ENCODE measurements around the gene MRPL53. TPM values are rescaled to one million over a fixed set of nuclear protein-coding genes. Genes with fewer than 3 reads are reported as not detected.

The MRPL53 gene
- total and polyA plus RNA-seq, 2 of the 13 experiments (the other 11 are each of a cell fraction or from before 2014, with no cell fraction given) = 34.3 to 51.9 TPM

DNA sequence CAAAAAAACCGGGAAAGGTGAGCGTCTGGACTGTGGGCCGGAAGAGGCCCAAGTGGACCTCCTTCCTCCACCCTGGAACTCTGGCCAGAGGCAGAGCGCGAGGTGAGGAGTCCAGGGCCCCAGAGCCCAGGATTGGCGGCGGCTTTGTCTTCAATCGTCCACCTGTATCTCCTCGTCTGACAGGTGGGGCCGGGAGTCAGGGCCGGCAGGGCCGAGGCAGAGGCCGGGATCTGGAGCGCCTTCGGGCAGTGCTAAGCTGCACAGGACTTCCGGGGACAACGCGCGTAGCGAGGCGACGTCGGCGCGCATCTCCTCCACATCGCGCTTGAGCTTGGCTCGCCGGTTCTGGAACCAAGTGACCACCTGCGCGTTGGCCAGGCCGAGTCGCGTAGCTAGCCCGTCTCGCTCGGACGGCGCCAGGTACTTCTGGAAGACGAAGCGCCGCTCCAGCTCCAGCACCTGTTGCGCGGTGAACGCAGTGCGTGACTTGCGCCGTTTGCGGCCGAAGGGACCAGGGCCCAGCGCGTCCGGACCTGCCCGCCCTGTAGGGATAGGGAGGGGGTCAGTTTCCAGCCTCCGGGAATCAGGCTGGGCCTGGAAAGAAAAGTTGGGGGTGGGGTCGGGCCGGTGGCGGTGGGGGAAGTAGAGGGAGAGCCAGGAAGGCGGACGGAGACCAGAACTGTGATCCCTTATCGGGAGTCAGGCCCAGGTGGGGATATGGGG is 25.5 kb upstream of the MRPL53 start (continued):
- TF ChIP-seq, protein P1, sequence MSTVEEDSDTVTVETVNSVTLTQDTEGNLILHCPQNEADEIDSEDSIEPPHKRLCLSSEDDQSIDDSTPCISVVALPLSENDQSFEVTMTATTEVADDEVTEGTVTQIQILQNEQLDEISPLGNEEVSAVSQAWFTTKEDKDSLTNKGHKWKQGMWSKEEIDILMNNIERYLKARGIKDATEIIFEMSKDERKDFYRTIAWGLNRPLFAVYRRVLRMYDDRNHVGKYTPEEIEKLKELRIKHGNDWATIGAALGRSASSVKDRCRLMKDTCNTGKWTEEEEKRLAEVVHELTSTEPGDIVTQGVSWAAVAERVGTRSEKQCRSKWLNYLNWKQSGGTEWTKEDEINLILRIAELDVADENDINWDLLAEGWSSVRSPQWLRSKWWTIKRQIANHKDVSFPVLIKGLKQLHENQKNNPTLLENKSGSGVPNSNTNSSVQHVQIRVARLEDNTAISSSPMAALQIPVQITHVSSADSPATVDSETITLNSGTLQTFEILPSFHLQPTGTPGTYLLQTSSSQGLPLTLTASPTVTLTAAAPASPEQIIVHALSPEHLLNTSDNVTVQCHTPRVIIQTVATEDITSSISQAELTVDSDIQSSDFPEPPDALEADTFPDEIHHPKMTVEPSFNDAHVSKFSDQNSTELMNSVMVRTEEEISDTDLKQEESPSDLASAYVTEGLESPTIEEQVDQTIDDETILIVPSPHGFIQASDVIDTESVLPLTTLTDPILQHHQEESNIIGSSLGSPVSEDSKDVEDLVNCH (CRISPR knock-in tag; IDR thresholded peaks at IDR 0.05) = no peak
- TF ChIP-seq, protein P2, sequence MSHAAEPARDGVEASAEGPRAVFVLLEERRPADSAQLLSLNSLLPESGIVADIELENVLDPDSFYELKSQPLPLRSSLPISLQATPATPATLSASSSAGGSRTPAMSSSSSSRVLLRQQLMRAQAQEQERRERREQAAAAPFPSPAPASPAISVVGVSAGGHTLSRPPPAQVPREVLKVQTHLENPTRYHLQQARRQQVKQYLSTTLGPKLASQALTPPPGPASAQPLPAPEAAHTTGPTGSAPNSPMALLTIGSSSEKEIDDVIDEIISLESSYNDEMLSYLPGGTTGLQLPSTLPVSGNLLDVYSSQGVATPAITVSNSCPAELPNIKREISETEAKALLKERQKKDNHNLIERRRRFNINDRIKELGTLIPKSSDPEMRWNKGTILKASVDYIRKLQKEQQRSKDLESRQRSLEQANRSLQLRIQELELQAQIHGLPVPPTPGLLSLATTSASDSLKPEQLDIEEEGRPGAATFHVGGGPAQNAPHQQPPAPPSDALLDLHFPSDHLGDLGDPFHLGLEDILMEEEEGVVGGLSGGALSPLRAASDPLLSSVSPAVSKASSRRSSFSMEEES (CRISPR knock-in tag; IDR thresholded peaks at IDR 0.05) = no peak
- no peak for TF ChIP-seq REL (CRISPR knock-in tag; conservative IDR thresholded peaks at IDR 0.05)
- TF ChIP-seq, protein P3, sequence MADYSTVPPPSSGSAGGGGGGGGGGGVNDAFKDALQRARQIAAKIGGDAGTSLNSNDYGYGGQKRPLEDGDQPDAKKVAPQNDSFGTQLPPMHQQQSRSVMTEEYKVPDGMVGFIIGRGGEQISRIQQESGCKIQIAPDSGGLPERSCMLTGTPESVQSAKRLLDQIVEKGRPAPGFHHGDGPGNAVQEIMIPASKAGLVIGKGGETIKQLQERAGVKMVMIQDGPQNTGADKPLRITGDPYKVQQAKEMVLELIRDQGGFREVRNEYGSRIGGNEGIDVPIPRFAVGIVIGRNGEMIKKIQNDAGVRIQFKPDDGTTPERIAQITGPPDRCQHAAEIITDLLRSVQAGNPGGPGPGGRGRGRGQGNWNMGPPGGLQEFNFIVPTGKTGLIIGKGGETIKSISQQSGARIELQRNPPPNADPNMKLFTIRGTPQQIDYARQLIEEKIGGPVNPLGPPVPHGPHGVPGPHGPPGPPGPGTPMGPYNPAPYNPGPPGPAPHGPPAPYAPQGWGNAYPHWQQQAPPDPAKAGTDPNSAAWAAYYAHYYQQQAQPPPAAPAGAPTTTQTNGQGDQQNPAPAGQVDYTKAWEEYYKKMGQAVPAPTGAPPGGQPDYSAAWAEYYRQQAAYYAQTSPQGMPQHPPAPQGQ (CRISPR knock-in tag; IDR thresholded peaks at IDR 0.05; ENCODE audit: borderline replicate concordance) = no peak
- TF ChIP-seq ZNF773 (CRISPR knock-in tag; IDR thresholded peaks at IDR 0.05; ENCODE audit: borderline replicate concordance) = no peak; the same call in 1 of the 2 replicates
- TF ChIP-seq ATF7-NPFF (CRISPR knock-in tag; IDR thresholded peaks at IDR 0.05; ENCODE audit: low read depth) = no peak
- TF ChIP-seq, protein P4, sequence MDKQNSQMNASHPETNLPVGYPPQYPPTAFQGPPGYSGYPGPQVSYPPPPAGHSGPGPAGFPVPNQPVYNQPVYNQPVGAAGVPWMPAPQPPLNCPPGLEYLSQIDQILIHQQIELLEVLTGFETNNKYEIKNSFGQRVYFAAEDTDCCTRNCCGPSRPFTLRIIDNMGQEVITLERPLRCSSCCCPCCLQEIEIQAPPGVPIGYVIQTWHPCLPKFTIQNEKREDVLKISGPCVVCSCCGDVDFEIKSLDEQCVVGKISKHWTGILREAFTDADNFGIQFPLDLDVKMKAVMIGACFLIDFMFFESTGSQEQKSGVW (CRISPR knock-in tag; IDR thresholded peaks at IDR 0.05; ENCODE audit: borderline replicate concordance) = no peak
- peak; percentile 25; the same call in 1 of the 2 replicates for TF ChIP-seq ZNF589 (CRISPR knock-in tag; conservative IDR thresholded peaks at IDR 0.05)
- TF ChIP-seq, protein P5, sequence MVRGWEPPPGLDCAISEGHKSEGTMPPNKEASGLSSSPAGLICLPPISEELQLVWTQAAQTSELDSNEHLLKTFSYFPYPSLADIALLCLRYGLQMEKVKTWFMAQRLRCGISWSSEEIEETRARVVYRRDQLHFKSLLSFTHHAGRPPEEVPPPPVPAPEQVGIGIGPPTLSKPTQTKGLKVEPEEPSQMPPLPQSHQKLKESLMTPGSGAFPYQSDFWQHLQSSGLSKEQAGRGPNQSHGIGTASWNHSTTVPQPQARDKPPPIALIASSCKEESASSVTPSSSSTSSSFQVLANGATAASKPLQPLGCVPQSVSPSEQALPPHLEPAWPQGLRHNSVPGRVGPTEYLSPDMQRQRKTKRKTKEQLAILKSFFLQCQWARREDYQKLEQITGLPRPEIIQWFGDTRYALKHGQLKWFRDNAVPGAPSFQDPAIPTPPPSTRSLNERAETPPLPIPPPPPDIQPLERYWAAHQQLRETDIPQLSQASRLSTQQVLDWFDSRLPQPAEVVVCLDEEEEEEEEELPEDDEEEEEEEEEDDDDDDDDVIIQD (CRISPR knock-in tag; IDR thresholded peaks at IDR 0.05; ENCODE audit: low read depth) = no peak
- no peak for TF ChIP-seq POLR2AphosphoS5 (IDR thresholded peaks at IDR 0.05; ENCODE audit: low read depth, low read length)
- TF ChIP-seq WIZ (CRISPR knock-in tag; IDR thresholded peaks at IDR 0.05) = 0 out of 2 replicates have a peak, but pooled peaks have one; percentile 26
- TF ChIP-seq, protein P6, sequence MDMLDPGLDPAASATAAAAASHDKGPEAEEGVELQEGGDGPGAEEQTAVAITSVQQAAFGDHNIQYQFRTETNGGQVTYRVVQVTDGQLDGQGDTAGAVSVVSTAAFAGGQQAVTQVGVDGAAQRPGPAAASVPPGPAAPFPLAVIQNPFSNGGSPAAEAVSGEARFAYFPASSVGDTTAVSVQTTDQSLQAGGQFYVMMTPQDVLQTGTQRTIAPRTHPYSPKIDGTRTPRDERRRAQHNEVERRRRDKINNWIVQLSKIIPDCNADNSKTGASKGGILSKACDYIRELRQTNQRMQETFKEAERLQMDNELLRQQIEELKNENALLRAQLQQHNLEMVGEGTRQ (IDR thresholded peaks at IDR 0.05; ENCODE audit: low read depth, low read length) = no peak
- TF ChIP-seq, protein P6 (CRISPR knock-in tag; IDR thresholded peaks at IDR 0.05; ENCODE audit: borderline replicate concordance) = no peak
- no peak for TF ChIP-seq ZNF24 (IDR thresholded peaks at IDR 0.05)
- TF ChIP-seq RFX3 (CRISPR knock-in tag; IDR thresholded peaks at IDR 0.05) = no peak
- no peak for TF ChIP-seq ZNF30 (CRISPR knock-in tag; IDR thresholded peaks at IDR 0.05)
- TF ChIP-seq HOXA3 (CRISPR knock-in tag; IDR thresholded peaks at IDR 0.05) = peak; percentile 67
- no peak for TF ChIP-seq MED8 (CRISPR knock-in tag; IDR thresholded peaks at IDR 0.05; ENCODE audit: insufficient replicate concordance)
- no peak for TF ChIP-seq POGZ (CRISPR knock-in tag; IDR thresholded peaks at IDR 0.05)

Data from HepG2 (cell line).